GM10847 (cell line): ENCODE results near the gene C1orf53.

ENCODE experiments used
- POLR2A ChIP-seq: IDR thresholded peaks from 2 replicates; pipeline ENCODE4 v1.6.1; 2011; ENCODE audit not compliant: insufficient read length; ENCODE audit errors: extremely low read depth

Gene C1orf53

DNA sequence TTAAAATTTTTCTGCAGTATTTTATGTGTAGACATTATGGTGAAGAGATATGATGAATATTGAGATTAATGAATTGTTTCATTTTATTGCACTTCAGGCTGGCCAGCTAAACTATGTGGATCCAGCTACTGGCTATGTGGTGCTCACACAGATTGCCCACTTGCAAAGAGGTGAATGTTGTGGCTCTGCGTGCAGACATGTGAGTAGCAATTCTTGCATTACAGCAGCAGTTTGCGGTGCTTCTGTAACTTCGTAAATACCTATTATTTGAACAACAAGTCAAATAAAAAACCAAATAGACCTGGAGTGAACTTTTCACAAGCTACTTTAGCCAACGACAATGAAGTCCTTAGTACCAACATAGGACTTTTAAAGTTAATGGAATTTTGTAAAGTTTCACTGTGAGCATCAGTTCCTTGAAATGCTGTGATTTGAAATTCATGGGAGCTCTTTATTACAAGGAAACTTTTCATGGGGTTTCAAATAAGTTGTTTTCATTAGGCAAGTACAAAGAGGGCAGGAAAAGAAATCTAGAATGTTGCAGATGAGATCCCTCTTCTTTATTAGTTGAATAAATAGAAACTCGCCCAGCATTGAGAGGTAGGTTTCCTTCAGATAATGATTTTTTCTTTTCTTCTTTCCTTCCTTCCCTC lies 3.4 kb downstream of the C1orf53 start:
- TF ChIP-seq POLR2A = no peak

DNA sequence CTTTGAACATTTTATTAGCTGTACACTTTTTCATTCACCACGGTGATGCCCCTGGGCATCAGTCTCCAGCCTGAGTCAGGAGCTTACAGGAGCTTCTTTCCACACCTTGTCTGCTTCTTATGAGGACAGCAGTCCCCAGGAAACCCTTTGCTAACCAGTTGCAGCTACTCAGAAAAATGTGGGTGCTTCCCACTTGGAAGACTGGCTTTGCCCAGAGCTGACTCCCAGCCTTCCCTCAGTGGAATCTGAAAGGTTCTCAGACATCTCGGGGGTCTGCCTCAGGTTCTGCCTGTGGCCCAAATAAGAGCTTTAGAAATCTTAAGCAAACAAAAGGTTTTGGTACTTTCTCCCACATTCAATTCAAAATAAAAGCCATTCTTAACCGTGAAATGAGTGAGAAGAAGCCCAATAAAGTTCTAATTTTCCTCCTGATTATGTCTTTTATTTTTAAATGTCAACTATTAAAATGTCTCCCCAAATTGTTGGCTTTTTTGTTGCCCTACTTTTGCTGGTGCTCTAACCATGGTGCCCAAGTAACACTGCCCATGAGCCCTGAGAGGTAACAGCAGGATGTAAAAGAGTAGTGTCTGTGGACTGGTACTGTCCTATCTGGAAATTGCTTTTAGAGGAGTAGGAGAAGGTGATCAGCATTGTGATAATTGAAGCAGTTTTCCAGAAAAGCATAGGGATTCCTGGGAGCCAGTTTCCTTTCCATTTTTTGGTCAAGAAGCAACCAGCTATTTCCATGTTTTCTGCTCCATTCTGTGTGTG lies 5.6 kb downstream of the C1orf53 start:
- TF ChIP-seq POLR2A = no peak

DNA sequence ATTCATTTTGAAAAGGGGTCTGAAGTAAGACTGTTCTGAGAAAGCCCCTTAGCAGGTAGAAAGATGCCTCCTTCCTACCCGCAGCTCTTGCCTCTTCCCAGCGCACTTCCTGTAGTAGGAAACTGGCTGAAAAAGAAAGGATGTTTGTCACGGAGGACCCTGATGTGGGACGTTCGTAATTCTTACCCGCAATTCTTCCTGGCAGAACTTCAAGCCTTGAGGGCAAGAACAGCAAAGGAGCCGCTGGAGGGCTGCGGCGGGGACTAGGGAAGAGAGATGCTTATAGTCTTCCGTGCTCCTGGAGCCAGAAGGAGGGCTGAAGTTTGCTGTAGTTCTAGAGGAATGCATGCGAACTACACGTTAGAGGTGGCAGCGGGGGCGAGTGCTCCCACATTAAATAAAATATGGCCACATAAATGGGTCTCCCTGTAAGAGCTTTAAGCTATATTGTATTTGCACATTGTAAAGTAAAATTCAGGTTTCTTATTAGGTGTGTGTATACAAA lies 6.3 kb downstream of the C1orf53 start:
- TF ChIP-seq POLR2A = no peak

DNA sequence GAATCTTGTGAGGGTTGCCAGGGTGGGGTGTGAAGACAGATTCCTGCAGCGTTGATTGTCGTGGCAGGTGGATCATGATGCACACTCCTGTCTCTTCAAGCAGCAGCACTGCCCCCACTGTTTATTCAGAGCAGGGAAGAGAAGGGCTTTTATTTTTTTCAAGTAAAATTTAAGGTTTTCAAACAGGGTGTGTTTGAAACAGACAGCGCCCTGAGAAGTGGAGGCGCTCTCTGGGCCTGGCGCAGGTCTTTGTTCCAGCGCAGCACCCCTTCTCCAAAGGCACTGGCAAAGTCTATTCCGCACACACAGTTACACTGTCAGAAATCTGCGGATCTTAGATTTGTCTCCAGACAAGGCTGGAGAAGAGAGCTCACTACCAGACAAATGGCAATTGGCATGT lies 7.0 kb downstream of the C1orf53 start:
- TF ChIP-seq POLR2A = no peak

DNA sequence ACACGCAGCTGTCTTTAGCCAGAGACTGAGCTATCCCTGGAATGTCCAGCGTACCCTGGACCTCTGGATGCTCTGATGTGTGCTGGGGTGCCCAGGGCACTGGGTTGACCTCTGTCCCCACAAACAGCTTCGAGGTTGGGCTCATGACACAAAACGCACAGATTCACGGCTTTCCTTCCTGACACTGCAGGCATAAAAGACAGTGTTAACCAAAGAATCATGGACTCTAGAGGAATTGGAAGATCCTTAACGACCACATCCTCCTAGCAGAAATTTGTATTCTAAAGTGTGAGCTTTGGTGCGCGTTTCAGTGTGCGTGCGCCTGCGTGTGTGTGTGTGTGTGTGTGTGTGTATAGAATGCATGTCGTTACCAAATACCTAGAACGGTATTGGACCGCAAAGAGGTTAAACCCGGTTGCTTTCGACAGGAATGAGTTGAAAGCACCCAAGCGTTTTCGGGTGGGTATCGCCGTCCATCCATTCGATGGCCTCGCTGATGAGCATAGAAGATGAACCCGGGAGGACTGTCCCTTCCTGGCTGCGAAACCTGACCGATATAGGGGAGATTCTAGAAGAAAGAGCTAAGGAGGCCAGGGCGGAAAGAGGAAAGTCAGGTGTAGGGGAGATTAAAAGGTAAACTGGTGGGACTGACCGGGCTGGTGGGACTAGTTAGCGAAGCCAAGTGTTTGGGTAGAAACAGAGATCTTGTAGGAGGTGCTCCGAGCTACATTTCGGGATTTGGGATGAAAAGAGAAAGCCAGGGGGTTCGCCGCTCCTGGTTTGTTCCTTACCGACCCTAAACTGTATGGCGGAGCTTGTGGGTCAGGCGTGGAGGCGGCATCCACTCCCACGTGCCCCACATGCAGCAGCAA lies 7.9 kb downstream of the C1orf53 start:
- no peak for TF ChIP-seq POLR2A

DNA sequence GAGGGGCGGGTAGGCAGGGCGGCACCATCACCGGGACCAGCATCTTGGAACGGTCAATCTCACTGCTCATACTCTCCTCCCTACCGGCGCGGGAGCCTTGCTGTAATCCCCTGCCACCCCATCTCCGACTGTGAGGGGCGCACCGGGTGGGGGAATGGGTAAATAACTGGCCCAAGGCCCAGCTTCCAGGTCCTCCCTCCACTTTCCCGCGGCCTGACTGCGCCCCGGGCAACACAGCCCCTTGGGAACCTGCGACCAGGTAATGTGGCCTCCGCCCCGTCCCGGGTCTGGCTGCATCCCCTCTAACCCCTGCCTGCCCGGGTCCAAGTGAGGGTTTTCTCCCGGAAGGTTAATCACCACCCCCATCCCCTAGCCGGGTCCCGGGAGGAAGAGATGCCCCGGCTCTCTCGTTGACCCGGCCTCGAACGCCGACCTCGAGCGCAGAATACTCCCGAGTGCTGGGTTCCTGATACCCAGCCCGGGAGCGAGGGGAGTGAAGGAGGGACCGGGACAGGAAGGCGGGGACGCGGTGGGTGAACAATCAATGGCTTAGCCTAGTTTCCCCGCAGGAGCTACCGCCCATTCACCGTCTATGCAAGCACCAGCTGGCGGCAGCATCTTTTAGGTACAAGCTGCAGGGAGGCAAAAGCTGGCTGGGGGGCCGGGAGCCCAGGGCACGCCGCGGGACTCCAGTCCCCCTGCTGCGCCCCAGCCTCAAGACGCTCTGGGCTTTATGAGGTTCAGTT lies 8.9 kb downstream of the C1orf53 start:
- TF ChIP-seq POLR2A = no peak

DNA sequence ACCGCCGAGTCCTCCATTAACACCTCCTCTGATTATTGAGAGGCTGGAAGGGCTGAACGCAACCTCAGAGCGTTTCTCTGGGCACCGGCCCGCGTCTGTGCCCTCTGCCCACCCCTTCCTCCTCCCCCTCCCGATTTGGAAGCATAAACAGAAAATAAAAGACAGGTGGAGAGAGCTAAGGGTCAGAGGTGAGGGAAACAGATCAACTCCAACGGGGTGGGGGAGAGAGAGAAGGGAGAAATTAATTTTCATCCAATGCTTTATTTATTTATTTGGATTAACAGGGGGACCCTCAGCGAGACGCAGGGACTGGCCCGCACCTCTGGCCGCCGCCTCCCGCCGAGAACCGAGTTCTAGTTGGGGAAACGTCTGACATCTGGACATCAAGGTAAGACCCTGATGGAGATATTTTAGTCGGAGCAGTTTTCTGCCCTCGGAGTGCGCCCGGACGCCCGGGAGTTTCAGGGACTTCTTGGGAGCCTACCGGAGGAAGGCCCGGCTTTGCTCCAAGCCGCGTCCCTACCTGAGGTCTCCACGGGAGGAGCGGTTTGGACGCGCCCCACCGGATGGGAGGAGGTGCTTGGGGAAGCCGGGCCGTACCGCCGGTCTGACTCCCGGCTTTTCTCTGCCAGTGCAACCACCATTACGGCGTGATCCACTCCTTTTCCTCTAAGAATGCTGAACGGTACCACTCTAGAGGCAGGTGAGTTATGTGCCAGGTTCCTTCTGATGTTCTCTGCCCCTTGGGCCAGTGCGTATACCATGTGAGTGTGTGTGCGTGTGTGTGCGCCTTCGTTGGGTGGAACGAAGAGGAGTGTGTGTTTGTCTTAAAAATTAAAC lies 9.6 kb downstream of the C1orf53 start:
- no peak for TF ChIP-seq POLR2A

DNA sequence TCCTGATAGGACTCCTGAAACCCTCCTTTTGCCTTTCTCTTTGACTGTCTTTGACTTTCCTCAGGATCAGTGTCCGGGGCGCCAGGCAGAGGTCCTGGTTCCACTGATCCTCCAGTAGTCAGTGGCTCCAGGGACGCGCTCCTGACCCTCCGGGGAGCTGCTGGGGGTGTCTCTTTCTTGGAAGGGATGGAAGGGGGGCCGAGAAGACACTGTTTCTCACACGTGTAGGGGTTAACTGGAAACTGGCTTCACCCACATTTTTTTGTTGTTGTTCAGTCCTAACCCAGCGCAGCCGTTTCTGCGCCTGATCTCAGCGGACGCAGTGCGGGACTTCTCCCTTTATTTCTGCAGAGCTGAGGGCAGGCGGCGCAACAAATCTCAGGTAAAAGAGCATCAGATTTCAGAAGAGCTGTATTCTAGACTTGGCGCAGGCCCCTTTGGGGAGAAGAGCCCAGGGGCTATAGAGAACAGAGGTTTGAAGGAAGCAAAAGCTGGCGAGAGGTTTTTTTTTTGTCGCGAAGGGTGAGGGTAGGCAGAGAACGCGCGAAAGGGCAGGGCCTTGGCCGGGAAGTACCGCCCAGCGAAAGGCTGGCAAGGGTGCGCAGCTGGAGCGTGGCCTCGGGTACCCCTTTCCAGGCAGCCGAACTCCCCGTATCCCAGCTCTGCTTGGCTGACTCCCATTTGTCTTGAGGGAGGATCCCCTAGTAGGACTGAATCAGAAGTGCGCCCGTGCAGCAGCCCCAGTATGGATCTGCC lies 10.5 kb downstream of the C1orf53 start:
- TF ChIP-seq POLR2A = no peak

DNA sequence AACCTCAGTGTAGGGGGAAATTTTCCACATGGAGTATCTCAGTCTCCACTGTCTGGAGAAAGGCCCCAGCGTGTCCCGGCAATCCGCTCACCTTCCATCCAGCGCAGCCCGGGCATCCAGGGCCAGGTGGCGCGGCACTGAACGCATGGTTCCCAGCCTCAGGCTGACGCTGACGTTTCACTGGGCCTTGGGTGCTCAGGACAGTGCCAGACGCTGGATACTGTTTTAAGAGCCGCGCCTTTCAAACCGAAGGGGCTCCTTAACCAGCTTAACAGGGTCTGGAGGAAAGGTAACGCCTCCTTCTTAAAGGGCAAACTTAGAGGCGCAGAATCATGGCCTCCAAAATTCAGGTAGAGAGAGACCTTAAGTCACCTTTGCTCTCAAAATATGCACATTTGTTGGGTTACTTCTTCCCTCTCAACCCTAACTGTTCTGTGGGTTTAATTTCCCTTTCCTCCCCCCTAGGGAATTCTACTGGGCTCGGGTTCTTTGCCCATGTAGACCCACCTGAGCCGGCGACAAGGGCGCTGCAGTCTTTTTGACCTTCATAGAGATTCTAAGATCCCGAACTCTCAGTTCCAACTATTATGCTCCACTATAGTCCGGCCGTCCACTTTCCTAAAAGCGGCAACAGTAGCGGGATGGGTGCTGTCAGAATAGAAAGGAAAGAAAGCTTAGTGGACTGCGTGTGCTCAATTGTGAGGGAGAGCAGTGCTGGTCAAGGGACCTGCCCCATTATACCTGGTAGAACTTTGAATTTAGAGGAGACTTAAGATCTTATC lies 11.3 kb downstream of the C1orf53 start:
- no peak for TF ChIP-seq POLR2A

DNA sequence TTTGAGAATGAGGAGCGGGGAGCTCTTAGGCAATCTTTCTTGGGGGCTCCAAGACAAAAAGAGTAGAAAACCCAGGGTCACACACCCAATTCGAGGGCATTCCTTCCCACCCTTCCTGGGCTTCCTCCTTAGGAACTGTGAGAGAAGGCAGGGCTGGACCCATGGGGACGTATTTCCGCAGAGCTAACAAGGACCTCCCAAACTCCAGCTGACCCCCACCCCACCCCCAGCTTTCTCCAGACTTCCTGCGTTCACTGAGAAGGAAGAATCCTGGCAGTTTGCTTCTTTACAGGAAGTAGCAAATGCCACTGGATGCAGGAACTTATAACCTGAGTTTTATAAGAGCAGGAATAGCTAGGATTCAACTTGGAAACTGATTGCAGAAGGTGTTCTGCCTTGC lies 12.1 kb downstream of the C1orf53 start:
- no peak for TF ChIP-seq POLR2A

DNA sequence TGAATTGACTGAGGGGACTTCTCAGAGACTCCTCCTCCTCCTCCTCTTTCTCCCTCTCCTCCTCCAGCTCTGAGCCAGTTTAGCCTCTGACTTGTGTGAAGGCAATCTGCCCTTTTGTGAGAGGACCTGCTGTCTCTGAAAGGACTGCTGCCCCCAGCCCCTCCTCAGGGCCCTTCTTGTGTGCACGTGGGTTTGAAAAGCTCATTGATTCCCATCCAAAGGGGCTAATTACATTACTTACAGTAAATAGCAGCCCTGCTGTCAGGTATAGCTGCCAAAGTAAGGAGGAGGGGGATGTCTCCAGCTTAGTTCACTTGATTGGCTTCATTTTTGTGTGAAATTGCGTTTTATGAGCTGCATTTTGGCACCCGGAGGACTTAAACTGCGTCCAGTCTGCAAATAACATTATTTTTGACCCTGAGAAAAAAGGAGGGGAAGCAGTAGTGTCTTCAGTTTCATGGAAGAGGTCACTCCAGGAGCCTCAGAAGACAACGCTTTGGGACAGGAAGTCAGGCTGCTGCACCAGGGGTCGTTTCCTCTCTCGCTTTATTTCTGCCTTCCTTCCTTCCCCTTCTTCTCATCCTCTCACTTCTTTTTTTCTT lies 12.9 kb downstream of the C1orf53 start:
- no peak for TF ChIP-seq POLR2A

DNA sequence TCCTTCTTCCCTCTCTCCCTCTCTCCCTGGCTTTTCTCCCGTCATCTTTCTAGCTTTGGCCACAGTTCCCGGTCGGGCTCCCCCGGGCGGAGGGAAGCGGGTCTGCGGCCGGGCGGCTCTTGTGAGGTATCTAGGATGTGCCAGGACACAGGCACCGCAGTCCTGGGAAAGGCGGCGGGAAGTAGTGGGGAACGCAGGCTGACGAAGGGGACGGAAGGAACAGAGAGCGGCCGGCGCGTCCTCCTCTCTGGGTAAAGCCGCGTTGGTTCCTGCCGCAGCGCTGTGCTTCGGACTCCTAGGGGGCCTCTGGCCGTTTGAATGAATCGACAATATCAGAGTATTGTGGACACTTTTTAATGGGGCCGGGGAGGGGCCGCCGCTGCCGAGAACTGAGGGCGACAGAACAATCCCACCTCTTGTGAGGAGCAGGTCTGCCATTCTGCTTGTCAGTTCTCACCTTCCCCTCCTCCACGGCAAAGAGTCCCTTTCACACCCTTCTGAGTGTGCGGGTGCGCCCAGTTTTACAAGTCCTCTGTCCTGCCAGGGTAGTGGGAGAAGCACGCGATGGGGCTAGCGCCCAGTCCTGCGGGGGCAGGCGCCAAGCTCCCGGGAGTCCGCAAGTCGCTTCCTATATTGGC lies 13.6 kb downstream of the C1orf53 start:
- TF ChIP-seq POLR2A = no peak
